Thyroid gland (tissue), 4 donors: ENCODE data around the gene FIGNL1. TPM values are rescaled to one million over a fixed set of nuclear protein-coding genes. Genes with fewer than 3 reads are reported as not detected.

Experiments
- DNase-seq, 2 donors: peaks; one replicate each; pipeline ENCODE4 v3.0.0-alpha.2; 2019
- H3K27ac ChIP-seq, 3 donors: fragments of 200-600 bp; sonication (generic); 1 replicate in 2 of 3; 2 replicates in 1 of 3; pipeline ENCODE4 v1.5.1; 2016 to 2019; ENCODE audit warnings: mild to moderate bottlenecking in 1 of 3, moderate library complexity in 1 of 3
- H3K27me3 ChIP-seq: fragments of 200-600 bp; sonication (generic); one replicate; pipeline ENCODE4 v1.5.1; 2019
- H3K36me3 ChIP-seq, 2 donors: fragments of 200-600 bp; sonication (generic); one replicate each; pipeline ENCODE4 v1.5.1; 2016 to 2019
- H3K4me1 ChIP-seq, 2 donors: fragments of 200-600 bp; sonication (generic); one replicate each; pipeline ENCODE4 v1.5.1; 2017 to 2019
- H3K4me3 ChIP-seq, 3 donors: fragments of 200-600 bp; sonication (generic); replicated peaks in 1 of 3; 1 replicate in 2 of 3; 2 replicates in 1 of 3; pipeline ENCODE4 v1.5.1; 2016; ENCODE audit warnings: mild to moderate bottlenecking in 1 of 3
- H3K9me3 ChIP-seq: fragments of 200-600 bp; sonication (generic); one replicate; pipeline ENCODE4 v1.5.1; 2017
- CTCF ChIP-seq, 6 experiments: fragments of 200-600 bp in 3 of 6; fragments of 450-650 bp in 3 of 6; sonication (generic) in 3 of 6; IDR thresholded peaks; one replicate each; pipeline ENCODE4 v1.5.1; 2016 to 2019; ENCODE audit warnings: antibody characterized with exemption in 6 of 6, mild to moderate bottlenecking in 2 of 6, inconsistent platforms in 1 of 6, moderate library complexity in 1 of 6
- POLR2A ChIP-seq, 2 donors: fragments of 450-650 bp; IDR thresholded peaks; one replicate each; pipeline ENCODE4 v1.6.1; 2017; ENCODE audit warnings: antibody characterized with exemption in 2 of 2, mild to moderate bottlenecking in 2 of 2, moderate library complexity in 1 of 2
- WGBS, 2 donors: methylation state at CpG; one replicate each; pipeline ENCODE4 v1.1.5; 2017; 5-methylcytosine and 5-hydroxymethylcytosine counted together
- intact Hi-C: fragments of 100-400 bp; cut with DNase I; formaldehyde crosslinking; loops from one replicate; pipeline ENCODE4 v1.15.1; 2023
- small RNA-seq: library from RNA; depleted of rRNA; stranded (forward); fragments of <200 nt; gene quantifications from one replicate; pipeline ENCODE3, GENCODE V24; 2016
- total RNA-seq, 4 donors: library from RNA; depleted of rRNA; stranded (reverse); fragments of >200 nt; gene quantifications; one replicate each; pipeline ENCODE4 v1.2.3, GENCODE V29; 2016

FIGNL1 gene
- total RNA-seq, 4 donors from 2014 or later = 5.1 to 15.9 (median 9.5) TPM

GRCh38 chr7:50399206-50399605 lies 50.9 kb downstream of the FIGNL1 start:
- H3K4me1 ChIP-seq = no peaks in the 10 kb centered on the region
- DNase-seq = no peak
- H3K27ac ChIP-seq = no peak overlapping the region
- no peaks in the 10 kb centered on the region for H3K9me3 ChIP-seq
- H3K27me3 ChIP-seq = no peaks in the 10 kb centered on the region
- no peak for TF ChIP-seq POLR2A (IDR thresholded peaks at IDR 0.05)
- no peak for TF ChIP-seq CTCF (IDR thresholded peaks at IDR 0.05)
- no peak overlapping the region for H3K4me3 ChIP-seq
- no peaks in the 10 kb centered on the region for H3K36me3 ChIP-seq
- intact Hi-C loops = no loop called here
- WGBS, 2 donors = 85 to 98% methylated on average over 1 of the region's 1 CpG

- Histone ChIP-seq H3K4me1 (no peaks in the 10 kb centered on the region), H3K4me3 (no peak overlapping the region), H3K27ac (no peak overlapping the region), H3K27me3 (no peaks in the 10 kb centered on the region), H3K36me3 (no peaks in the 10 kb centered on the region), H3K9me3 (no peaks in the 10 kb centered on the region)
- DNase-seq = no peak
- 79 to 95% methylated on average over 1 of the region's 1 CpG for WGBS, 2 donors
- TF ChIP-seq POLR2A (IDR thresholded peaks at IDR 0.05) (no peak), CTCF (IDR thresholded peaks at IDR 0.05) (no peak)
- intact Hi-C loops = no loop called here
These were observed 52.2 kb downstream of the FIGNL1 start for GRCh38 chr7:50397971-50398324.

- Histone ChIP-seq H3K9me3 (no peaks in the 10 kb centered on the region), H3K36me3 (no peaks in the 10 kb centered on the region), H3K27ac (no peak overlapping the region), H3K4me1 (no peaks in the 10 kb centered on the region), H3K4me3 (no peak overlapping the region), H3K27me3 (no peaks in the 10 kb centered on the region)
- intact Hi-C loops = no loop called here
- WGBS, 2 donors = 67 to 87% methylated on average over 2 of the region's 2 CpGs
- no peak for TF ChIP-seq POLR2A (IDR thresholded peaks at IDR 0.05)
- no peak for TF ChIP-seq CTCF (IDR thresholded peaks at IDR 0.05)
- DNase-seq = no peak
These were observed 52.7 kb downstream of the FIGNL1 start for GRCh38 chr7:50397320-50397970.

- intact Hi-C loops = no loop called here
- no peak overlapping the region for H3K4me3 ChIP-seq
- H3K36me3 ChIP-seq = no peaks in the 10 kb centered on the region
- no peak for DNase-seq
- H3K27ac ChIP-seq = no peak overlapping the region
- no peaks in the 10 kb centered on the region for H3K9me3 ChIP-seq
- TF ChIP-seq CTCF (IDR thresholded peaks at IDR 0.05) (no peak), POLR2A (IDR thresholded peaks at IDR 0.05) (no peak)
- H3K4me1 ChIP-seq = no peaks in the 10 kb centered on the region
- WGBS, 2 donors = 77 to 89% methylated on average over 2 of the region's 2 CpGs
- no peaks in the 10 kb centered on the region for H3K27me3 ChIP-seq
These were observed 53.3 kb downstream of the FIGNL1 start for GRCh38 chr7:50396856-50397255.

GRCh38 chr7:50394315-50394714 lies 55.8 kb downstream of the FIGNL1 start:
- H3K27ac ChIP-seq = no peak overlapping the region
- H3K9me3 ChIP-seq = no peaks in the 10 kb centered on the region
- no peaks in the 10 kb centered on the region for H3K27me3 ChIP-seq
- no peak overlapping the region for H3K4me3 ChIP-seq
- WGBS, 2 donors = 67 to 88% methylated on average over 1 of the region's 1 CpG
- H3K36me3 ChIP-seq = no peaks in the 10 kb centered on the region
- intact Hi-C loops = no loop called here
- TF ChIP-seq POLR2A (IDR thresholded peaks at IDR 0.05) = no peak
- no peak for TF ChIP-seq CTCF (IDR thresholded peaks at IDR 0.05)
- H3K4me1 ChIP-seq = no peaks in the 10 kb centered on the region
- DNase-seq = no peak

Small RNA genes lying within 50 kb of the gene (small RNA-seq; reads per million reads assigned to genes)
- not detected for gene RNU6-1091P

Other genes starting within 250 kb of the FIGNL1 start
- 10 to 100 TPM in 1 of 4 donors, 1 to 10 TPM in 3; 8.9 to 10.5 (median 9.6) TPM for gene IKZF1, start 145.6 kb downstream of the FIGNL1 start, total RNA-seq
- 1 to 10 TPM in 1 of 4 donors, not detected in 3; 2.7 TPM for gene DDC, start 115.1 kb upstream of the FIGNL1 start, total RNA-seq